Kasumi-1 (cell line): ENCODE measurements around the gene CXCR1.
"Not testable (repeated sequence)": the region's sequence is repeated elsewhere in the genome, so short reads cannot be mapped to it uniquely, and the experiment has no call there.

Experiments
- DNase-seq, 2 experiments: peaks; one replicate each; lab custom pipeline; 2025; lab: John Stamatoyannopoulos, UW

CXCR1 gene

GRCh38 chr2:218161644-218162043, 5.1 kb downstream of the CXCR1 start:
- no peak for DNase-seq

- no peak for DNase-seq
These were observed 10.7 kb downstream of the CXCR1 start for GRCh38 chr2:218155953-218156479.

GRCh38 chr2:218152777-218153176, 14.0 kb downstream of the CXCR1 start:
- no peak for DNase-seq

GRCh38 chr2:218152172-218152571, 14.6 kb downstream of the CXCR1 start:
- DNase-seq, result no peak

- peak; percentile 8 to 45 for DNase-seq
These were observed 16.8 kb downstream of the CXCR1 start for GRCh38 chr2:218149848-218150440.

- DNase-seq, result no peak
These were observed 17.7 kb downstream of the CXCR1 start for GRCh38 chr2:218149098-218149497.

GRCh38 chr2:218146056-218146455, 20.7 kb downstream of the CXCR1 start:
- no peak for DNase-seq

GRCh38 chr2:218145124-218145523, 21.6 kb downstream of the CXCR1 start:
- DNase-seq, result no peak

GRCh38 chr2:218138047-218138446, 28.7 kb downstream of the CXCR1 start:
- DNase-seq, result no peak

- no peak for DNase-seq
These were observed 29.2 kb downstream of the CXCR1 start for GRCh38 chr2:218137514-218137913.

- DNase-seq, result no peak
These were observed 35.9 kb downstream of the CXCR1 start for GRCh38 chr2:218130822-218131221.

- DNase-seq, result no peak
These were observed 36.4 kb downstream of the CXCR1 start for GRCh38 chr2:218130377-218130776.

GRCh38 chr2:218129458-218130135, 37.2 kb downstream of the CXCR1 start:
- no peak for DNase-seq

- no peak for DNase-seq
These were observed 37.8 kb downstream of the CXCR1 start for GRCh38 chr2:218128781-218129457.

GRCh38 chr2:218127929-218128455, 38.8 kb downstream of the CXCR1 start:
- DNase-seq, result no peak

- peak; percentile 64 to 69 for DNase-seq
These were observed 41.1 kb downstream of the CXCR1 start, which contains the start of gene CXCR2 for GRCh38 chr2:218125626-218126080. Gene CXCR2 (plus strand): TSS chr2:218126028. CDS start chr2:218134802, 8,774 bp downstream.

- DNase-seq, result no peak
These were observed 41.7 kb downstream of the CXCR1 start for GRCh38 chr2:218125095-218125494.

- DNase-seq, result no peak
These were observed 42.8 kb downstream of the CXCR1 start for GRCh38 chr2:218123986-218124385.

GRCh38 chr2:218122286-218122685, 44.5 kb downstream of the CXCR1 start:
- not testable (repeated sequence) for DNase-seq

GRCh38 chr2:218121789-218122188, 45.0 kb downstream of the CXCR1 start:
- not testable (repeated sequence) for DNase-seq
